ENCODE results near the gene MYO3B. TPM values are rescaled to one million over a fixed set of nuclear protein-coding genes. Genes with fewer than 3 reads are reported as not detected.
"Not testable (repeated sequence)": the region's sequence is repeated elsewhere in the genome, so short reads cannot be mapped to it uniquely, and the experiment has no call there.

Gene MYO3B
- total and polyA plus RNA-seq, 2 donors (not counting 3 experiments of a cell fraction or from before 2014, with no cell fraction given): 0.03 TPM; not detected in 1

DNA sequence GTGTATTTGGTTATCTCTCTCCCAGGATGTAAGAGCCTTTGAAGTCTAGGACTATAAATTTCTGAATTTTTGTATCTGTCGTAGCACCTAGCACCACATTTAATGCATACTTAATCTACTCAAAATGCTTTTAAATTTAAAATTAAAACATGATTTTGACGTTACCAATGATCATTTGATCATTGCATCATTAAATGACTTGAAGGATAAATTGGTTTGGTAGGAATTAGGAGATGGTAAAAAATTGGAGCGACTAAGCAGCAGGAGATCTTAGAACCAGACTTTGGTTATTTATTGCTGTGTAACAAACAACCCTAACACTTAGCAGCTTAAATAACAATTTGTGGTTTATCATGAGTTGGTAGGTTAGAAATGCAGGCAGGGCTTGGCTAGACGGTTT, 84.9 kb downstream of the MYO3B start:
- H3K27ac ChIP-seq (ENCODE audit: insufficient read depth, low read depth, low read length): no peak overlapping the region
- H3K4me1 ChIP-seq (ENCODE audit: control insufficient read depth, extremely low read depth, insufficient read depth, low read length): no peaks in the 10 kb centered on the region
- no peaks in the 10 kb centered on the region for H3K9me3 ChIP-seq (replicated peaks; ENCODE audit: control insufficient read depth, insufficient read depth, low read length)
- TF ChIP-seq MYC (IDR thresholded peaks at IDR 0.05; ENCODE audit: low read depth, low read length): no peak
- TF ChIP-seq GATA2 (IDR thresholded peaks at IDR 0.05; ENCODE audit: insufficient read depth, insufficient read length, low read depth, low read length): no peak
- TF ChIP-seq EZH2 (IDR thresholded peaks at IDR 0.05; ENCODE audit: borderline replicate concordance, low read depth, low read length, severe bottlenecking): no peak
- no peak for TF ChIP-seq JUN (IDR thresholded peaks at IDR 0.05; ENCODE audit: borderline replicate concordance, insufficient read depth, insufficient read length, low read depth)
- no peak for TF ChIP-seq POLR2AphosphoS5 (IDR thresholded peaks at IDR 0.05; ENCODE audit: insufficient read depth, low read depth, low read length)
- TF ChIP-seq POLR2A (IDR thresholded peaks at IDR 0.05; ENCODE audit: low read depth, low read length): no peak
- TF ChIP-seq FOS (IDR thresholded peaks at IDR 0.05; ENCODE audit: borderline replicate concordance, insufficient read depth, low read length): no peak
- TF ChIP-seq, protein P1, sequence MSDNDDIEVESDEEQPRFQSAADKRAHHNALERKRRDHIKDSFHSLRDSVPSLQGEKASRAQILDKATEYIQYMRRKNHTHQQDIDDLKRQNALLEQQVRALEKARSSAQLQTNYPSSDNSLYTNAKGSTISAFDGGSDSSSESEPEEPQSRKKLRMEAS (IDR thresholded peaks at IDR 0.05; ENCODE audit: insufficient read depth, insufficient read length): no peak
- TF ChIP-seq, protein P2, sequence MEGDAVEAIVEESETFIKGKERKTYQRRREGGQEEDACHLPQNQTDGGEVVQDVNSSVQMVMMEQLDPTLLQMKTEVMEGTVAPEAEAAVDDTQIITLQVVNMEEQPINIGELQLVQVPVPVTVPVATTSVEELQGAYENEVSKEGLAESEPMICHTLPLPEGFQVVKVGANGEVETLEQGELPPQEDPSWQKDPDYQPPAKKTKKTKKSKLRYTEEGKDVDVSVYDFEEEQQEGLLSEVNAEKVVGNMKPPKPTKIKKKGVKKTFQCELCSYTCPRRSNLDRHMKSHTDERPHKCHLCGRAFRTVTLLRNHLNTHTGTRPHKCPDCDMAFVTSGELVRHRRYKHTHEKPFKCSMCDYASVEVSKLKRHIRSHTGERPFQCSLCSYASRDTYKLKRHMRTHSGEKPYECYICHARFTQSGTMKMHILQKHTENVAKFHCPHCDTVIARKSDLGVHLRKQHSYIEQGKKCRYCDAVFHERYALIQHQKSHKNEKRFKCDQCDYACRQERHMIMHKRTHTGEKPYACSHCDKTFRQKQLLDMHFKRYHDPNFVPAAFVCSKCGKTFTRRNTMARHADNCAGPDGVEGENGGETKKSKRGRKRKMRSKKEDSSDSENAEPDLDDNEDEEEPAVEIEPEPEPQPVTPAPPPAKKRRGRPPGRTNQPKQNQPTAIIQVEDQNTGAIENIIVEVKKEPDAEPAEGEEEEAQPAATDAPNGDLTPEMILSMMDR (IDR thresholded peaks at IDR 0.05; ENCODE audit: extremely low read depth in 1 of 2, insufficient read depth in 1 of 2, low read depth in 1 of 2, low read length in 2 of 2): no peak
- H3K4me3 ChIP-seq (replicated peaks in 1 of 3; ENCODE audit: insufficient read depth in 1 of 3, low read depth in 1 of 3, low read length in 3 of 3): no peak overlapping the region
- H3K9ac ChIP-seq (replicated peaks; ENCODE audit: extremely low read depth, insufficient read depth, low read length): no peak overlapping the region
- dilution Hi-C loops (cut with MboI; ENCODE audit: extremely low pct_ligation_motif_present, low sequenced_read_pairs): no loop called here
- ChIA-PET CTCF (no interaction called here), POLR2A (no interaction called here)
- no peak overlapping the region for H3K4me2 ChIP-seq (ENCODE audit: insufficient read depth, low read length)
- H2AFZ ChIP-seq (ENCODE audit: low read depth, low read length): no peak overlapping the region
- no peaks in the 10 kb centered on the region for H3K79me2 ChIP-seq (ENCODE audit: control insufficient read depth, insufficient read depth, low read length)
- intact Hi-C loops (cut with micrococcal nuclease): no loop called here
- peaks cover 4% of the 10 kb centered on the region in 2 experiments for H3K27me3 ChIP-seq (ENCODE audit: control insufficient read depth in 2 of 2, insufficient read depth in 2 of 2, low read length in 2 of 2)
- H4K20me1 ChIP-seq (replicated peaks; ENCODE audit: control insufficient read depth, extremely low read depth, insufficient read depth, low read length): no peaks in the 10 kb centered on the region
- FAIRE-seq: no peak
- DNase-seq (ENCODE audit: low read depth, low spot score): no peak
- H3K9me1 ChIP-seq (replicated peaks; ENCODE audit: control insufficient read depth, extremely low read depth, insufficient read depth, low read length): no peaks in the 10 kb centered on the region
- H3K36me3 ChIP-seq (ENCODE audit: control insufficient read depth in 2 of 2, extremely low read depth in 1 of 2, insufficient read depth in 2 of 2, low read length in 2 of 2): no peaks in the 10 kb centered on the region
- no TSS peak for BruUV-seq (replicated peaks)

DNA sequence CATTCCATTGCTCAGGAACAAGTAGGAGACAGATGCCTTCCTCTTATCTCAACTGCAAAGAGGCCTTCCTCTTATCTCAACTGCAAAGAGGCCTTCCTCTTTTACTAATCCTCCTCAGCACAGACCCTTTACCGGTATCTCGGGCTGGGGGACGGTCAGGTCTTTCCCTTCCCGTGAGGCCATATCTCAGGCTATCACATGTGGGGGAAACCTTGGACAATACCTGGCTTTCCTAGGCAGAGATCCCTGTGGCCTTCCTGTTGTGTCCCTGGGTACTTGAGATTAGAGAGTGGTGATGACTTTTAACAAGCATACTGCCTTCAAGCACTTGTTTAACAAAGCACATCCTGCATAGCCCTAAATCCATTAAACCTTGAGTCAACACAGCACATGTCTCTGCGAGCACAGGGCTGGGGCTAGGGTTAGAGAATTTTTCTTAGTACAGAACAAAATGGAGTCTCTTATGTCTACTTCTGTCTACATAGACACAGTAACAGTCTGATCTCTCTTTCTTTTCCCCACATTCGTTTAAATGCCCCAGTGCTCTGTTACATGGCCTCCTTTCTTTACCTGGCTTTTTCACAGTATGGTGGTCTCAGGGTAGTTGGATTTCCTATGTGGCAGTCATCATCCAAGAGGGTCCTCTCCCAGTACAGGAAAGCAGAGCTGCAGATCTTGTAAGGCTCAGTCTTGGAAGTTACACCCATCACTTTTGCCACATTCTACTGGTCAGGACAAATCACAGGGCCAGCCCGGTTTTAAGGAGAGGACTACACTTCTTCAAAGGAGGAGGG, 86.0 kb downstream of the MYO3B start:
- H3K9me1 ChIP-seq (replicated peaks; ENCODE audit: control insufficient read depth, extremely low read depth, insufficient read depth, low read length); H3K36me3 ChIP-seq (ENCODE audit: control insufficient read depth in 2 of 2, extremely low read depth in 1 of 2, insufficient read depth in 2 of 2, low read length in 2 of 2); FAIRE-seq; H3K9ac ChIP-seq (replicated peaks; ENCODE audit: extremely low read depth, insufficient read depth, low read length); dilution Hi-C loops (cut with MboI; ENCODE audit: extremely low pct_ligation_motif_present, low sequenced_read_pairs); H3K27me3 ChIP-seq (ENCODE audit: control insufficient read depth in 2 of 2, insufficient read depth in 2 of 2, low read length in 2 of 2); H3K79me2 ChIP-seq (ENCODE audit: control insufficient read depth, insufficient read depth, low read length); H4K20me1 ChIP-seq (replicated peaks; ENCODE audit: control insufficient read depth, extremely low read depth, insufficient read depth, low read length); H2AFZ ChIP-seq (ENCODE audit: low read depth, low read length); BruUV-seq (replicated peaks); H3K4me1 ChIP-seq (ENCODE audit: control insufficient read depth, extremely low read depth, insufficient read depth, low read length); DNase-seq (ENCODE audit: low read depth, low spot score); H3K9me3 ChIP-seq (replicated peaks; ENCODE audit: control insufficient read depth, insufficient read depth, low read length); intact Hi-C loops (cut with micrococcal nuclease); H3K4me3 ChIP-seq (replicated peaks in 1 of 3; ENCODE audit: insufficient read depth in 1 of 3, low read depth in 1 of 3, low read length in 3 of 3); H3K4me2 ChIP-seq (ENCODE audit: insufficient read depth, low read length); H3K27ac ChIP-seq (ENCODE audit: insufficient read depth, low read depth, low read length): not testable (repeated sequence)
- POLR2A ChIA-PET: interaction anchor here (0.7 kb wide), 1 partner anchor 61 kb away, joined by 4 read pairs; no protein-coding TSS in a partner anchor
- CTCF ChIA-PET: interaction anchor here (1.4 kb wide), 1 partner anchor 28 kb away, joined by 5 read pairs; no protein-coding TSS in a partner anchor
